GM21576 (cell line): Measurements from ENCODE around the gene GPC6.

ENCODE experiments used
- ATAC-seq: cut with Tn5 transposase; IDR thresholded peaks from one replicate; pipeline ENCODE4 v1.9.1; 2021; ENCODE audit warnings: mild to moderate bottlenecking, moderate library complexity; ENCODE audit not compliant: unreplicated experiment

The GPC6 gene

DNA sequence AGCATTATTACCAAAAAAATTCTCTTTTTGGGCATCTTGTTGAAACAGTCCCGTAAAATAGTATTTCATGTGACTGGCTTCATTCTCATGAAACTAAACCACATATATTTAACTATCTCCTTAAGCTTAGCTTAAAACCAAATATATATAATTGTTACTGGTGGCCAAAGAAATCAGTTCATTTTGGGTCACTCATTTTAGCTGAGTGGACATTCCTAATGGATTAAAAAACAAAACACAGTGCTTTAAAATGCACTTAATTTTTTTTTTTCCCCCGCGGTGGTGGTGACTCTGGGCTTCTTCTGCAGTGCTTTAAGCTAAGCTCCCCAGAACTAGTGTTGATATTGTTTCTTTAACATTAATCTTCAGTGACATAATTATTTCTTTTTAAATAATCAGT is 540.1 kb downstream of the GPC6 start:
- no peak for ATAC-seq

DNA sequence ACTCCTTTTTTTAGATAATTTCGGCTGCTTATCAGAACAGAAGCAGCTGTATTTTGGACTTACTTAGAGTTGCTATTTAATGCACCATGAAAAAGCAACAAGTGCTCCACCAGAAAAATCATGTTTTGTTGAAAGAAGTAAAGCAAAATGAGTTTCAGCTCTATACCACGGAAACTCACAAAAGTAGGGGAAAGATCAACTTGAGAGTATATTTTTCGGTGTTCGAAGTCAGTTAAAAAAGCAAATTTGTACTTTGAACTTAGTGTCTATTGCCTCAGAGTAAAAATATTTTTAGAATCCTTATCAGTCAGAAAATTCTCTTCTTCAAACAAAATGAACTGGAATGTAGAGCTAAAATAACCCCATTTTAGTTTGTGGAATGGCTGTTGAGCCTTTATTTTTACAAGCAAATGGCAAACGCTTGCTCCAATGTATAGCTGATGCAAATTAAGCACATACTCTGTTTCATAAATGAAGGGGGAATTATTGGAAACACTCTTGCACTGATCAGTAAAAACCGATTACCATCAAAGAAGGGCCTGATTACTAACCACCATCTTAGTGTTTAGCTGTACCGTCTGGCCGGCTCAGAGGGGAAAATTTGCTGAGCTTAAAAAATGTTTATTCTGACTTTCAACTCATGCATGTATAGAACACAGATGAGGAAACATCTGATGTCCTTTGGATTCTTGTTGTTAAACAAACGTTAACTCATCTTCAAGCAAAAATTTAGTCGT is 540.7 kb downstream of the GPC6 start:
- ATAC-seq = no peak

DNA sequence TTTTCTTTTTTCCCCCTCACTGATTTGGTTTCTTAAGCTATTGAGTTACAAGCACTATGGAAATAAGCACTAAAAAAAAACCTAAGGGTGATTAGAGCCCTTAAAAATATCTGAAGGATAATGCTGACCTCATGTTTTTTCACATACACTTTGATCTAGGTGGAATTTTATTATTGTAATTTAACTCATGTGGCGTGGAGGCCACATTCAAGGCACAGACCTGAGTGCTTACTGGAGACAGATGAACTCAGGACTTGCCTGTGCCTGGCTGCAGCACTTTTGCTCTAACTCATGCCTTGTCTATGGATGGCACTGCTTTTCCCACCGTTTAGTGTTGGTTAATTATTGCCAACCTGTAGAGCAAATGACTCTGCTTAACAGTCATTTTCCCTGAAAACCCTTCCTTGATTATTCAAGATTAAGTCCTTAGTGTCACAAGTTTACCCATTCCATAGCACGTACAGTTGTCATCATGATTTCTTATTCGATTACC is 541.4 kb downstream of the GPC6 start:
- ATAC-seq = no peak

DNA sequence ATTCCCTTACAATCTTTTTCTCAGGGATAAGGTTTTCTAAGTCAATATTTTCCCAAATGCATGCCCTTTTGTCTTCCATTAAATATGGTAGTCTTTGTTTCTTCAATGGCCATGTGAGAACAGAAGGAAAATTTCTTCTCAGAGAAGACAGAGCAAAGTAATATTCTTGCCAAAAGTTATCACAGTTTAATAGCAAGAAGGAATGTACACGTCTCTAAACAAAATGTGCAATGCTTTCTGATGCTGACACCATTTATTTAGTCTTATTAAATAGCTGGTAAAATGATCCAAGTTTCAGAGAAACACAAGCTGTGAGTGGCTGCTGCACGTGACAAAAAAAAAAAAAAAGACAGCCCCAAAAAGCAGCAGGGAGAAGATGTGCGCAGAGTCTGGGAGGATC is 542.5 kb downstream of the GPC6 start:
- ATAC-seq = no peak

DNA sequence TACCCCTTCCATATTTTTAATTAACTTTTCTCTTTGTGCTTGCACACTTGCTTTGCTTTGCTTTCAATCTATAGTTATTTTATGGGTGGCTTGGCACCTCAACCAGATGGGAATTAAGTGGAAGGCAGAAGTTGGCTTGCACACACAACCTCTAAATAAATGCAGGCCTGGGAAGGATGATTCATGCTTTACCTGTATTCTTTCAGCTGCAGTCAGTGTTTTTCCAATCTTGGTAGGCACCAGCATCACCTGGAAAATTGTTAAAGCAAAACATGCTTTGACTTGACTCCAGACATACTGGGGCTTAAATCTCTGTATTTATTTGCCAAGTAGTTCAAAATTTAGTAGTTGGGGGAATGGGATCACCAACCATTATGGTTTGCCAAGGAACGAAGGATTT is 543.0 kb downstream of the GPC6 start:
- no peak for ATAC-seq

DNA sequence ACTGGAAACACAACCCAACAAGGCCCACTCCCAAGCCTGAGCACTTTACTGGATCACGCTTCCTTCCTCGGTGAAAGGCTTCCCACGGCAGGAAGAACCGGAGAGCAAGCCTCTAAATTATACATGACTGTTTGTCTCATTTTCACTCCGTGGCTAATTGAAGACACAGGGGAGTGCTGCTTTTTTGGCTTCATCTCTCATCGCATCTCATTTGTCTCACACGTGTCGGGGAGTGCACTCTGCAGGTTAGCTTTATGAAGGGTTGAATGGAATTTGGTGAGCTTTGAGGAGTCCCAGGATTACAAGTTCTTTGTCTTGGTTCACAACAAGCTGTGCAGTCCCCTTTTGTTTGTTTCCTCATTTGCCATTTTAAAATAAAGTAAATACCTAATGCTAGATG is 544.6 kb downstream of the GPC6 start:
- ATAC-seq = no peak

DNA sequence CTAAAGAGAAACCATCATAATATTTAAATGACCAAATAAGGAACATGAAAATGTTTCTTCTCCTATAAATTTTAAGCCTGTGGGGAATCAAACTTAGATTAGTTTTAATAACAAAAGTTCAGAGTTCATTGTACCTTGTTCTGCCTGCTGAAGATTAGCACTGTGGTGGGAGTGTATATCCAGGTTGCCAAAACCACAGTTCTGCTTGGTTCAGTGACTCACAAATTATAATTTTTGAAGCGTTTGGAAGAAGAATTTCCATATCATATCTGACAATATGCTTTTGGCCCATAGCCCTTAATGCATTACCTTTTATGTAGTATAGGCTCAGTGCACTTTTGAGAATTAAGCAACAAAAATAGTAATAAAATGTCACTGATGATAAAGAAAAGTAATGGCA is 545.2 kb downstream of the GPC6 start:
- no peak for ATAC-seq

DNA sequence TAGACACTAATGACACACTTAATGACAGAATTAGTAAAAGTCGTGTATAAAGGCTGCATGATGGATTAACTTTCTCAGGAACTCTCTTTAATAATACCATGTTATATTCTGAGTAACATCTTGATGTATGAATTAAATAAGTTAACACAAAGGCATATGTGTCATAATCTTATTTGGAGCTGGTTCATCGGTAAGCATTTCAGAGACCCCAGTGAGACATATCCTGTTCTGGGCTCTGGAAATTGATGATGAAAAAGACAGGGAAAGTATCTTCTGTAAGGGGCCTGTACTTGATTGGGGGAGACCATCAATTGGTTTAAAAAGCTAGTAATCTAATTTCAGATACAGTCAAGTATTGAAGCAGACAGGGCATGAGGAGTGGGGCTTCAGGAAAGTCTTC is 547.9 kb downstream of the GPC6 start:
- no peak for ATAC-seq

DNA sequence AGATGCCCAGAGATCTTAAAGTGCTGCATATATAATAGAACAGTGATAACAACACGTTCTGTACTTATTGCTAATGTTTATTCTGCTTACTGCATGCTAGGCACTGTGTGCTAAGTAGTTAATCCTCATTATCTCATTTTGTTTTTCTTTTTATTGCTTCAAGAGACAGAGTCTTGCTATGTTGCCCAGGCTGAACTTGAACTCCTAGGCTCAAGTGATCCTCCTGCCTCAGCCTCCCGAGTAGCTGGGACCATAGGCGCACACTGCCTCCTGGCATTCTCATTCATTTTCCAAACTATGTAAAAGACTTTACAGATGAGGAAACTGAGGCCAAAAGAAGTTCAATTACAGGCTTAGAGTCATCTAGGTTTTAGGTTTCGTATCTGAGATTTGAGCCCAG is 548.4 kb downstream of the GPC6 start:
- no peak for ATAC-seq

DNA sequence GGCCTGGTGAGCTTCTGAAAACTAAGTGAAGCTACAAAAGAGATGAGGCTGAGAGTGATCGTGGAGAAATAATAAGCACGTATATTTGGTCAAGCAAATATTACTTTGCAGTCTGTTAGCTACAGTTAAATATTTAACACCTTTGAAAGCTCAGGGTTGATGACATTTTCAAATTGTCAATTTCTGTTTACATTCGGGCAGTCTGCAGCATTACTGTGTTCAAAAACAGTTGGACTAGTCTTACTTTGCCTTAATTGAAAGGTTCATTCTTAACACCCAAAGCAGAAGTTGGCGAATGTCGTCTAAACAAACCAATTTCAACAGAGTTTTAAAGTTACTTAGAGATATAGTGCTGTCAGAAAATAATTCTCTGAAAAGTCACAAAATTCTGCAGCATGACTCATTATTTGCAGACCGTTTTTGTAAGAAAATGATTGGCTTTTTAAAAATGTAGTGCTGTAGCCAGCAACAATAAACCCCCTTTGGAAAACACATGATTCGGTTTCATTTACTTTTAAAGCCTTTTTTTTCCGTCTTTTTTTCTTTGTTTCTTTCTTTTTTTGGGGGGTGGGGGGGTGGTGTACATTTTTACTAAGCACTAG is 549.0 kb downstream of the GPC6 start:
- no peak for ATAC-seq

DNA sequence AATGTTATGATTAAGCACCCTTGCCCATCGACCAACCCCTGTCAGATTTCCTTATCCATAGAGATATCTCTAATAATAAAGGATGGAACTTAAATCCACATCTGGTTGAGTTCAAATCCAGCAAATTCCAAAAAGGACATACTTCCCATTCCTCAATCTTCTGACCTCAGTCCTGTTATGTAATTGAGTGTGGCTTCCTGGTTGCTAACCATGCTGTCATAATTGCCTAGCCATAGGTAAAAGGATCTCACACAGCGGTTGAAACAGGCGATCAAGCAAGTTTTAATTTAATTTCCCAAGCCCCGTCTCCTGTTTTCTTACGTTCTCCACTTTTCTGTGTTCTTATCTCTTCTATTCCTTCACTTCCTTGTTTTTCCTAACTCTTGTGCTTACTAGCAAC is 550.3 kb downstream of the GPC6 start:
- no peak for ATAC-seq

DNA sequence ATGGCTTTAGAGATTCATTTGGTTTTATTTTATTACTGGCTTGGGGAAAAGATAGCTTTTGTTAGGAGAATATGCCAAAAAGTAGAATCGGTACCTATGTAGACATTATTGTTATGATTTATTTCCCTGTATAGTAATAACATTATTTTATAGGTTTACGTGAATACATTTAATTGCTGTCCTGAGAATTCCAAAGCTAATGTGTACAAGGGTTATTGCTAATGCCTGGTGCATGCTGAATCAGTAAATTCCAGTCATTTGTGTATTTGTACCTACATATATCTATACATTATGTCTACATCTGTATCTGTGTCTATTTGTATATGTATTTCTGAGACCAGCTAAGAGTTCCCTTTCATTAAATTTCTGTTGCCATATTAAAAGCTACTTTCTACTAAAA is 550.9 kb downstream of the GPC6 start:
- ATAC-seq = no peak

DNA sequence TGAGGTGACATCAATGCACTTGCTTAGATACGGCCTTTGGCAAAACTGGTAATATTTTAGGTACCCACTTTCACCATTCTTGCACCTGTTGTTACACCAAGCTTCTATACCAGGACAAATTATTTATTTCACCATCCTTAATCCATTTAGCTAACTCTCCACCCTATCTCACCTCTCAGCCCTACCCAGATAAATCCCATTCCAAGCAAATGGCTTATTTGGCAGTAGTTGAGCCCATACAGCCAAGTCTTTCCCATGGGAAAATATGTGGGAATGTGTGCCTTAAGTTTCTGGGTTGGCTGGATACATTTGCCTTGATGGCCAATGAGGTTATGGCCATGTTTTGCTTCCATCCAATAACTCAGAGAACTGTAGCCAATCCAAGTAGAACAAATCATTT is 551.9 kb downstream of the GPC6 start:
- ATAC-seq = no peak

DNA sequence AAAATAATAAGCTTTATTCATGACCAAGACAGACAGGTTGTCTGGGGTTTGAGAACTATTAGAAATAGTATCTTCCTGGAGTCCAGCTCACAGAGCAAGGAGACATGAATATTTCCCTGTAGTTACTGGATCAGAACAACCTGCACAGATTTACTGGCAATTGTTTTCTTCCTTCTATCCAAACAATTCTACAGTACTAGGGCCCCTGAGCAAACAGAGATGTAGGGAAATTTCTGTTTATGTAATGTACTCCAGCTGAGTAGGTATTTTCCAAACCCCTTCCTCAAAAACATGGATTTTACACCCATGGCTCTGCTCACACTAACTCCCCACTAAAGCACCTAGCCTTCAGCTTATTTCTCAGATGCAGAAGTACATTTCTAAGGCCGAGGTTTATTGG is 557.6 kb downstream of the GPC6 start:
- no peak for ATAC-seq

DNA sequence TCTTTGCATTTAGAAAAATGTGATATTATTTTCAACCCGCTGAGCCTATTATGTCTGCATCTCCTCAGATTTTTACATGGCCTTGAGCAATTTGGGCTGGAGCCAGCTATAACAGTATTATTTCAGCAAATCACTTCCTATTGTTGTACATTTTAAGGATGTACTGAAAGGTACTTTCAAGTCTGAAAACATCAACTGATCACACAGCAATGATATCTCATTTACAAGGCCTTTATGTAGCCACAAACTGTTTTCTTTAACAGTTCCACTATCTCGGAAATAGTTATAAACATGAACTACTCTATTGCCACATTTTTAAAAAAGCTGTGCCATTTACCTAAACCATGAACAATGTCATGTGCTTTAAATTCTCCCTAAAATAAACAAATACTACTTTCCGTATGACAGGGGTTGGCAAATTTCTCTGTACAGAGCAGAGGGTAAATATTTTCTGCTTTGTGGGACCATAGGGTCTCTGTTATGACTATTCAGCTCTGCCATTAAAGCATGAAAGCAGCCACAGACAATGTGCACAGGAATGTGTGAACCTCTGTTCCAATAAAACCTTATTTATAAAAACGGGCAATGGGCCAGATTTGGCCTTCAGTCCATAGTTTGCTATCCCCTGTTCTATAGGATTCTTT is 560.4 kb downstream of the GPC6 start:
- no peak for ATAC-seq

DNA sequence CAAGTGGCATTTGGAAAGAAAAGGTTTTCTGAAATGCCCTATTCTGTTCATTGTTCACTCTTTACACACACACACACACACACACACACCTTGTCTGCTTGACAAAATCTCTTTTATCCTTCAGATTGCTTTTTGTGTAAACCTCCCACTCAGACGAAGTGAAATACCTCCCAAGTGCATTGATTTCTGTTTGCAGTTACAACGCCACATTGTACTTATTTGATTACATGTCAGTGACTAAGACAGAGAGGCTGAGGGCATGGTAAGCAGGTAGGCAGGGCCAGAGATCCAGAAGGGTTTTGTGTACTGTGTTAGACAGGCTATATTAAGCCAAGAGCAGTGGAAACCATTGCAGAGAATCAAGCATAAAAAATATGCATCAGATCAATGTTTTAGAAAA is 561.8 kb downstream of the GPC6 start:
- ATAC-seq = no peak

DNA sequence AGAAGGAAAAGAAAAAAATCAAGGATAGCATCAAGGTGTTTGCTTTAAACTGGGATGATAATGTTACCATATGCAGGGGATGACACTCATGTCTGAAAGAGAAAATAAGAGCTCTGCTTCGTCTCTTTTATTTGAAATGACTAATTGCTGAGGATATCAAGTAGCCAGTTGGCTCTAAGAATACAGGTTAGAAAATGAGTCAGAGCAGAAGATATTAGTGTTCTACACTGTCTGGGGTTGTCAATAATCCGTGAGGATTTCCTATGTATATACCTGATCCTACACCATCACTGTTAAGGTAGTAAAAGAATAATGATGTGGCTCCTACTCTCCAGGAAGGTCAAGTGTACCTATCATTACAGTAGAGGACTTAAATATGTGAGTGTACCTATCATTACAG is 562.5 kb downstream of the GPC6 start:
- no peak for ATAC-seq

DNA sequence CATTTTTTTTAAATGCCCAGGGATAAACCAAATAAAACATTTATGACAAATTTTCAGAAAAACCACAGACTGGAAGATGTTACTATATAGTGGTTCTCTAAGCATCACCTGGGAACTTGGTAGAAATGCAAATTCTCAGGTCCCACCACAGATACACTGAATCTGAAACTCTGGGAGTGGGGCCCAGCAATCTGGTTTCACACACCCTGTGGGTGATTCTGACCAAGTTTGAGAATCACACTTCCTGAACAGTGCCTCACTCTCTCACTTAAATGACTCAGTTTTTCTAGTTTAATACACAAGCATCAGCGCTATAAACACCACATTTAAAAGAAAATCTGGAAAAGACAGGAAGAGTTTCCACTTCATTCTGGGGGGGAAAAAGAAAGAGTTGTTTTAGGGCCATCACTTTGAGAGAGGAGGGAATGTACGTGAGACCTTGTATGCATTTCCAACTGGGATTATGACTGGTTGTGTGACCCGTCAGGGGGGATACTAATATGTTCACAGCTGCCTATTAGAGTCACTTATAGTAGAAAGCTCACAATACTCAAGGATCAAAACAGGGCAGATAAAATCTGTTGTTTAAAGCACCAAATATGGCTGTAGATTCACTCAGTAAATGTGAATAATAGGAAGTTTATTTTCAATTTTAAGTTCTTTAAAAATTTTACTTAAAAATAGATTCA is 567.7 kb downstream of the GPC6 start:
- peak; percentile 86 for ATAC-seq

DNA sequence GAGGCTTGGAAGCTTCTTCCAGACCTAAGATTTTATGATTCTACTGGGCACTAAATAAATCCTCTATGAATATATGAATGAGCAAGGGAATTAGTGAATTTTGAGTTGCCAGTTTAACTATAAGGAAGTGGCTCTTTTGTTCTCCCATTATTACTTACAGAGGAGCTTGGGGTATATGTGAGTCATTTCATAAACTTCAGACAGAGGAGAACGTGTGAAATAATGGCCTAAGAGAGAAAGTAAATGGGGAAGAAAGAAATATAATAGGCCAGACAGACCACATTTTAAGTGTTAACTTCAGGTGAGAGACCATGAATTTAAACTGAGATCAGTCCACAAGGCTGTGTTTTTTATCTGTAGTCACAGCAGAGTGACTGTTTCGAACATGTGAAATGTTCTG is 570.9 kb downstream of the GPC6 start:
- no peak for ATAC-seq

DNA sequence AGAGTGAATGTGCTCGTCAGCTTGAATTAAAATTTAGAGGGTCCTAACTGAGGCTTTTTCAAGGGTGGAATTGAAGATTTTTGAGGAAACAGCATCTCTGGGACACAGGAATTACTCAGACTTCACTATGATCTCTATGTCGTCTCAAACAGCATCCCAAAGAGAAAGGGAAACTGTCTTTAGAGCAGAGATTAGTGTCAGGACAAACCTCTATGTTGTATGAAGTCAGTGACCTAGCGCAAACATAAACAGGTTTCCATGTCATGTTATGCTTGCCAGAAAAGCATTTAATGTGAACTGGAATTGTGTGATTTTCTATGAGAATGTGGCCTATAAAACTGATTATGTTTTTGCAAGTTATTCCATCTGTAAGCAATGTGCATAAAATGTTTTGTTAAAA is 573.7 kb downstream of the GPC6 start:
- ATAC-seq = no peak

DNA sequence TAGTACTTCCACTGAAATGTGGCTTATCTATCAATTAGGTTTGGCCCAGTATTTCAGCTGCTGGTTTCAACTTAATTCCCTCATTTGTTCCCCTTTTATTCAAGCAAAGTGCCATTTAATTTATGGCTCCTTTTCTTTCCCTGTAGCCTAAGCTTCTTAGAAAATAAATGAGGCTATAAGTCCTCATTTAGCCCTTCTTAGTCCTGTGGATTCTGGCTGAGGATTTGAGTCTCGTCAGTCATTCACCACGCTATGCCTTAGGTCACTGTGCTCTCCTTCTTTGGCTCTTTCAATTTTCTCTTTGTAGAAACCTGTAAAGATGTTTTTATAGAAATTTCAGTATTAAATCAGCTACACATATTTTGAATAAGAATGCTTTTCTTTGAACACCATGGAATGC is 579.1 kb downstream of the GPC6 start:
- no peak for ATAC-seq

DNA sequence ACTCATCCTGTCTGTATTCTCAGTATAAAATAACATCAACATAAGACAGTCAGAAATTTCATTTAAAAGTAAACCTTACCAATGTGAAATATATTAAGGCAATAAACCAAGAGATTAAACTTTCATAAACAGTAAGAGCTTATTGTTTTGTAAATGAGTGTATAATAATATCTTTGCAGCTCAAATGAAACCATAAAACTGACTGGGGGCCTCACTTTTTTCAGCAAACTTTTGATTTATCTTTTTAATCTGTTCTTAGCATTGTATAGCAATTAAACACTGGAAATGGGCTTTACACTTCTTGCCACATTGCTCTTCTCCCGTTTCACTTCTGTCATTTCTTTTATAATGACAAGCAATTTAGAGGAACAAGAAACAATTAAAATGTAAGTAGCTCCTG is 580.3 kb downstream of the GPC6 start:
- no peak for ATAC-seq
